ENCODE data around the gene RAD51B.

The RAD51B gene

GRCh38 chr14:68523989-68524725 lies 704.6 kb downstream of the RAD51B start:
- H3K4me3 ChIP-seq (ENCODE audit: low read length), result no peak overlapping the region
- DNase-seq (ENCODE audit: low read depth), result no peak
- TF ChIP-seq CTCF (conservative IDR thresholded peaks at IDR 0.05; ENCODE audit: low read depth, low read length), result peak; percentile 27

GRCh38 chr14:68525516-68525915 lies 705.9 kb downstream of the RAD51B start:
- no peak for DNase-seq (ENCODE audit: low read depth)
- no peak for TF ChIP-seq CTCF (conservative IDR thresholded peaks at IDR 0.05; ENCODE audit: low read depth, low read length)
- no peak overlapping the region for H3K4me3 ChIP-seq (ENCODE audit: low read length)

- DNase-seq (ENCODE audit: low read depth), result no peak
- no peak for TF ChIP-seq CTCF (conservative IDR thresholded peaks at IDR 0.05; ENCODE audit: low read depth, low read length)
These were observed 707.0 kb downstream of the RAD51B start for GRCh38 chr14:68526512-68527091.

GRCh38 chr14:68527329-68527851 lies 707.8 kb downstream of the RAD51B start:
- H3K4me3 ChIP-seq (ENCODE audit: low read length), result no peak overlapping the region
- no peak for TF ChIP-seq CTCF (conservative IDR thresholded peaks at IDR 0.05; ENCODE audit: low read depth, low read length)
- DNase-seq (ENCODE audit: low read depth), result no peak

More at GRCh38 chr14:68526512-68527091, 707.0 kb downstream of the RAD51B start:
- no peak overlapping the region for H3K4me3 ChIP-seq (ENCODE audit: low read length)

- H3K4me3 ChIP-seq (ENCODE audit: low read length), result no peak overlapping the region
- TF ChIP-seq CTCF (conservative IDR thresholded peaks at IDR 0.05; ENCODE audit: low read depth, low read length), result no peak
- no peak for DNase-seq (ENCODE audit: low read depth)
These were observed 708.6 kb downstream of the RAD51B start for GRCh38 chr14:68528040-68528687.

GRCh38 chr14:68530443-68530842 lies 710.9 kb downstream of the RAD51B start:
- H3K4me3 ChIP-seq (ENCODE audit: low read length), result no peak overlapping the region
- no peak for TF ChIP-seq CTCF (conservative IDR thresholded peaks at IDR 0.05; ENCODE audit: low read depth, low read length)
- no peak for DNase-seq (ENCODE audit: low read depth)
